ENCODE measurements around the gene UBE3B.

UBE3B gene

GRCh38 chr12:109500406-109501185 lies 23.2 kb downstream of the UBE3B start:
- no peak for DNase-seq

GRCh38 chr12:109501299-109501698 lies 23.9 kb downstream of the UBE3B start:
- no peak for DNase-seq

GRCh38 chr12:109502332-109502731 lies 24.9 kb downstream of the UBE3B start:
- no peak for DNase-seq

GRCh38 chr12:109503611-109504010 lies 26.2 kb downstream of the UBE3B start:
- DNase-seq = no peak

- no peak for DNase-seq
Observed at GRCh38 chr12:109504068-109504467, 26.6 kb downstream of the UBE3B start.

GRCh38 chr12:109510196-109510595 lies 32.8 kb downstream of the UBE3B start:
- DNase-seq = no peak

GRCh38 chr12:109512608-109513007 lies 35.2 kb downstream of the UBE3B start:
- DNase-seq = no peak

- DNase-seq = no peak
Observed at GRCh38 chr12:109513051-109513450, 35.6 kb downstream of the UBE3B start.

- DNase-seq = no peak
Observed at GRCh38 chr12:109513977-109514376, 36.5 kb downstream of the UBE3B start.

GRCh38 chr12:109517619-109518018 lies 40.2 kb downstream of the UBE3B start:
- DNase-seq = peak; percentile 89

GRCh38 chr12:109518820-109519665 lies 41.6 kb downstream of the UBE3B start:
- DNase-seq = peak; percentile 41

- no peak for DNase-seq
Observed at GRCh38 chr12:109519787-109520186, 42.4 kb downstream of the UBE3B start.

- no peak for DNase-seq
Observed at GRCh38 chr12:109521831-109522230, 44.4 kb downstream of the UBE3B start.

GRCh38 chr12:109523071-109523470 lies 45.6 kb downstream of the UBE3B start:
- DNase-seq = peak; percentile 53

GRCh38 chr12:109523504-109523903 lies 46.1 kb downstream of the UBE3B start:
- DNase-seq = no peak

GRCh38 chr12:109524466-109525278 lies 47.2 kb downstream of the UBE3B start:
- DNase-seq = no peak

GRCh38 chr12:109525279-109525585 lies 47.8 kb downstream of the UBE3B start:
- no peak for DNase-seq

- DNase-seq = no peak
Observed at GRCh38 chr12:109527489-109528123, 50.2 kb downstream of the UBE3B start.

GRCh38 chr12:109529691-109530640 lies 52.5 kb downstream of the UBE3B start:
- no peak for DNase-seq

- no peak for DNase-seq
Observed at GRCh38 chr12:109531411-109531810, 54.0 kb downstream of the UBE3B start.

GRCh38 chr12:109532721-109533486 lies 55.5 kb downstream of the UBE3B start:
- no peak for DNase-seq
